NCI-H146 (cell line): Measurements from ENCODE around the gene MKX.

Experiments used
- DNase-seq: peaks from one replicate; lab custom pipeline; 2025; lab: John Stamatoyannopoulos, UW

Gene MKX

DNA sequence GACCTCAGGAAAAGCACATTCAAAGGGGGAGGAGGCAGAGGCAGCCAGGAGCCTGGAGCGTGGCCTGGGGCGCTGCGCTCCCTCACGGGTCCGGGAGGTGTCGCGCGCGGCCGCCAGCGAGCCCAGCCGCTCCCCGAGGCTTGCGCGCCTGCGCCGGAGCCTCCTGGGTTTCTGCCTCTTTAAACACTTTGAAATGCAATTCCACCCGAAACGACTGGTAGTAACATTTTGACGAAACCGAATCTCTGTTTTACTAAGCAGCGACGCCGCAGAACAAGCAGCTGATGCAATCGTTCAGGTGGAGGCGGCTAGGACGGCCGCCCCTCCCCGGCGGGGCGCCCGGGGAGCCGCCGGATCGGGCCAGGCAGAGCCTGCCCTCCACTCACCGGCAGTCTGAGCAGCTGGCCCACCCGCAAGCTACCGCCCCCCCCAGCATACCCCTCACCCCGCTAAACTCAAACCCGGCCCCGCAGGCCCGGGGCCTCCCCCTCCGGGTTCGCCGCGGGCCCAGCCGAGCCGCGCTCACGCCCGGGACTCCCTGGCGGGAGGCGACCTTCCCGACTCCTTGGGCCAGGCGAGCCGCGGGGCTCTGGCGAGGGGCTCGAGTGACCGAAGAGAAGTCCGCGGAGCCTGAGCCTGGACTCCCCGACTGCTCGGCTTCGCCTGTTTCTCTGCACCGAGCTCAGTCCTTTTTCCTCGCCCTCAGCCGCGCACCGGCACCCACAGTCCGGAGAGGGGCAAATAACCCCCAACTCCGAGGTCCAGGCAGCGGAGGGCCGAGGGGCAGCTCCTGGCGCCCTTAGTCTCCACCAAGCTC, 3.2 kb downstream of the MKX start:
- DNase-seq = peak; percentile 51

DNA sequence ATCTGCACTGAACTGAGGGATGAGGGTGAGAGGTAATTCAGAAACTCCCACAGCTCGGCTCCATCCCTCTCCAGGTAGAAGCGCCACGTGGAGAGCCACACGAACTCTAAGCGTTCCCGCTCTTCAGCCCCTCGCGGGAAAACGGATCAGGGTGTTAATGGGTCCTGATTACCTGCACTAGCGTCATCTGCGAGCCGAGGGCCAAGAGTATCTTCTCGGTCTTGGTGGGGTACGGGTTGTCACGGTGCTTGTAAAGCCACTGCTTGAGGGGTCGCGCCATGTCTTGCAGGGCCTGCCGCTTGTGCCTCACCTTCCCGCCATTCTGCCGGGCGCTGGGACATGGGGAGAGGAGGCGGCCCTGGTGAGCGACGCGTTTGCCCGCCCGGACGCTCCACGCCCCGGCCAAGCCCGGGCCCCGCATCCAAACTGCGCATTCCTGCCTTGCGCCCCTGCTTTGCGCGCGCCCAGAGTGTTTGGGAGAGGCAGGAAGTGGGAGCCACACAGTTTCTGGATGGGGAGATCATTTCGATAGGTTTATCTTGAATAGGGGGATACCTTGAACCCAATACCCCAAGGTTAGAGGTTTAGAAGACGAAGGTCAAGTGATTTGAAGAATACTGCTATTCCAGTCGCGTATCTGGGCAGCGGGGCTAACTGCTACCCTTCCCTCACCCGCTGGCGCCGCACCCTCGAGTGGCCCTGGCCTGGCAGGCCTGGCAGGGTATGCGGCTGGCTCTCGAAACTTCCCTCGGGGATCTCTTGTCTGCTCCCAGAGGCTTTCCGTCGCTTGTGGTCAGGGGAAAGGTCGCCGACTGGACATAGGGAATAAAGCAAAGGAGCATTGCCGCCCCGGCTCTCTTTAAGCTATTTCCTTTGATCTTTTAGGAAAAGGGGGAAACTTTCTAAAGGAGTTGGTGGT, 4.2 kb downstream of the MKX start:
- DNase-seq = no peak

DNA sequence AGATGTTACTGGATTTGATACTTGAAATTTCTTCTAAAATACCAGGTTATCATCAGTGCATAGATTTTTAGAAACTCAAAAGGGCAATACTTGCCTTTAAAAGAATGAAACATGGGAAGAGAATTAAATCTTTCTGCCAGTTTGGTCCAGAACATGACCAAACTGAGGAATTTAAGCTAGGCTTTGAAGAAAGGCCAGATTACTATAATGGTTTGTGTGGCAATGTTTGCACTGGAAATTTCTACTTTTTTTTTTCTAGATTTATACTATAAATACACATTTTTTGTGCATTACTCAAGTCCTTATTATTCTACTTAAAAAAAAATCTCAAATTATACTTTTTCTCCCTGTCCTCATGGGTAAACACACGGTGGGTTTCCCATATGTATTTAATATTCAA, 9.2 kb downstream of the MKX start:
- no peak for DNase-seq

DNA sequence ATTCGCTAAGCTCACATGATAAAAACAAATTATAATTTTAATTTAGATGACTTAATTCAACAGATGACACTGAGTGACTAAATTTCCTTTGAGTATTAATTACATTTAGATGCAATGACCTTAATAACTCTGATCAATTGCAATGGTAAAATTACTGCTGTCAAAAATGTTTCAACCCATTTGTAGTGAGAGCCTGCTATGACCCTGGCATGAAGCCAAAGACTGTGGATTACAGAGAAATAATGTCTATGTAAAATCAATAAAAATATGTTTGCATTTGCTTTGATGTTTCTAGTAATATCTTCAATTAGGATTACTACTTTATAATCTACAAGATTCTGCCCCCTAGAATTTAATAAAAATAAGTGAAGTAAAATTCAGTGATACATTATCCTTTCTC, 15.6 kb downstream of the MKX start:
- no peak for DNase-seq

DNA sequence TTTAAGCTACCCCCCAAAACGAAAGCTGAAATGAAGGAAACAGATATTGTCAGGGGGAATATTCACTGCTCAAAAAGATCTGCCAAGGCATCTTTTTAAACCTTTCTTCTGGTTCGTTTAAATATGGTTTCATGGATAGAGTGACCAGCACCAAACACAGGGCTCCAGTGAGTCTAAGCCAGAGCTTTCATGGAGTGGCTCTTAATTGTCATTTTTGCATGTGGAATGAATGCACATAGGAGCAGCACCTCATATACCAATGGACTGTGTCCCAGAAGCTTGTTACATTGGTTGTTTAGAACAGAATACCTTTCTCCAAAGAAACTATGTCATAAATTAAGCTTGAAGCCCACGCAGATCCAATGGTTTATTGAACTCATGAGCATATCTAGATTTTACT, 17.3 kb downstream of the MKX start:
- DNase-seq = no peak

DNA sequence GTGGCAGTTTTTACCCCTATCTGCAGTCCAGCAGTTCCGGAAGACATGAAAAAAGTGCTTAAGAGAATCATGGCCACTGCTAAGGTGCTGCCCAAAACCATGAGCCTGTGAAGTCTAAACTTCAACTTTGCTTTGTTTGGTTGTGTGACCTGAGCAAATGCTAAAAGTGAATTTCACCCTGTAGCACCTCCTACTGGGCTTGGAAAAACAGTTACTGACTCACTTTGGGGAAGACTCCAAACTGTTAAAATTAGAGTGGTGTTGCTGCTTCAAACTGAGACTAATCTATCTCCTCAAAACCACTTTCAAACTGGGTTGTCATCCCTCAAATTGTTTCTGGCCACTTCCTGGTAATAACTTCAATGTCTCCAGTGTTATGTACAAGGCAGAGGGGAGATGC, 21.3 kb downstream of the MKX start:
- no peak for DNase-seq

DNA sequence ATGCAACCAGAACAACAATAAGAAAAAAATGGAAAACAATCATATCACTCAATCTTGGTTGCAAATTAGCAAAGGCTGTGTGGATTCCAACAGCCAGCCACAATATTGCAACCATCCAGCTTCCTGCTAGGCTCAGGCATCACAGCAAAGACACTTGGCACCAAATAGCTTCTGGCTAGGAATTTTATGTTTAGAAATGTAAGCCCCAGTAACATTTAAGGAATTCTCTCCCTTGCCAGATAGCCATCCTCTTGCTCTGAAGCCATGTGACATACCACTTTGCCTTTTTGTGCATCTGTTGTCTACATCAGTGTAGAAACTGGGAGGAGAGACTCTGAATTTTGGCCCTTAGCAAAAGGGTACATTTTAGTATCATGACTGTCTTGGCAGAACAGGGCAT, 22.2 kb downstream of the MKX start:
- no peak for DNase-seq

DNA sequence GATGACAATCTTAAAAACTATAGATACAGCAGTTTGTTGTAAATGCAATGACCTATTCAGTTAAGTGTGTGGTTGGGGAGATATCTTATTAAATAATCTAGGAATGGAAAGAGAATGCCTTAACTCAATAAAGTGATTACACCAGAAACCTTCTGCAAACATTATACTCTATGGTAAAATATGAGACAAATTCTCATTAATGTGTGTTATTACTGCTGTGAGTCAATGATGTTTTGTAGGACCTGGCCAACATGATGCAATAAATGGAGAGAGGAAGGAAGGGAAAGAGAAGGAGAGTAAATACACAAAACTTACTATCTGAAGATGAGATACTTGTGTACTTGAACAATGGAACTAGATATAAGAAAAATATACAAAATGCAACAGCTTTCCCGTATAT, 25.1 kb downstream of the MKX start:
- no peak for DNase-seq

DNA sequence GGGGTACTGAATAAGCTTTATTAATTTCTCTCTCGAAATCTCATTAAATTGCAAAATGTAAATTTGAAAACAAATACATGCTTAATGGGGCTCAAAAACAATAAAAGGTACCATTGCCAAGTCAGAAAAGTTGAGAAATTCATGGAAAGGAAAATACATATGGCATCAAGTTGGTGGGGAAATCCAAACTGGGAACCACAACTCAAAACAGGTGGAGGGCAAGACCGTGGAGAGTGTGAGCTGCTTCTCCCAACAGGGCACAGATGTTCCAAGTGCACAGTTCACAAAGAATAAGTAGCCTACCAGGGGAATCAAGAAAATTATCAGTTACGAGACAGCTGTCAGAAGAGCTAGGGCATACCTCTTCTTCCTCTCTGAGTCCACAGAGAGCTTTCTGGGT, 26.6 kb downstream of the MKX start:
- no peak for DNase-seq

DNA sequence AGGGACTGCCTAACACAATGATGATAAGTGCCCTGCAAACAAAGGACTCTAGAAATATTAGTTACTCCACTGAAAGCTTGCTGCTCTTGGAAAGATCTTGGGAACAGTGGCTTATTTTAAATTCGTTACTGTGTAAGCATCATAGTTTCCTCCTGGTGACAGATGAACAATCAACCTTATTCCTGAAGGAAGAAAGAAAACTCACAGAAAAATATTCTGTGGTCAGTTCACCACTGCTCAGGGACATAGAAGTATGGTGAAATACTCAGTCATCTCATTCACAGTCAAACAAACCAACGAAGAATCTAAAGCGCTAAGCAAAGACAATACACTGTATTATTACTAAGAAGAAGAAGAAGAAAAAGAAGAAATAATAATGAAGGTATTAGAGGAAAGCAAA, 27.8 kb downstream of the MKX start:
- DNase-seq = no peak

DNA sequence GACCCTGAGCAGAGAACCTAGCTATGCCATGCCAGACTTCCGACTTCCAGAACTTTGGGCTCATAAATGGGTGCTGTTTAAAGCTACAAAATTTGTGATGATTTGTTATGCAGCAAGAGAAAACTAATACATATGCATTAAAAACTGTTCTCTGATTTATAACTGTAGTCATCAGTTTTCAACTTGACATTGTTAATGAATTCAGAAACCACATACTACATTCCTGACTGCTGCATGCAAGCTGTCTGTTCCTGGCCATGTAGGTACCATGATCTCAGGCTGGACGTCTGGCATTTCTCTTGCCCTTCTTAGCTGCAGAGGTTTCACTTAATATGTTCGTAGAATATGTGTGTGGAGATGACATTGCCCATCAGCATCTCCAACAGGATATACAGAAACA, 28.4 kb downstream of the MKX start:
- no peak for DNase-seq

DNA sequence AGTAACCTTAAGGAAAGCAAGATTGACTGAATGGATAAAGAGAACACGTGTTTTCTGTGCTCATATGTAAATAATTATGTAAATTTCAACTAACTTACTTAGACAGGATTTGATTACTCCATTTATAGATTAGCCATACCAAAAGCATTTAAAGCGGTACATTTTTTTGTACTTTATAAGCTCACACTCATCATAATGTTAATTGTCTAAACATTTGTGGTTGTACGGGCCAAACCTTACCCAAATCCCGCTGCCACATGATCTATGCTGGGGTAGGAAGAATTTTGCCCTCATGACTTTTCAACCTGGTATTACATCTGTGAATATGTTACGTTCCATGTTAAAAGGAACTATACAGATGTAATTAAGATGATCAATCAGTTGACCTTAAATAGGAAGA, 29.1 kb downstream of the MKX start:
- no peak for DNase-seq

DNA sequence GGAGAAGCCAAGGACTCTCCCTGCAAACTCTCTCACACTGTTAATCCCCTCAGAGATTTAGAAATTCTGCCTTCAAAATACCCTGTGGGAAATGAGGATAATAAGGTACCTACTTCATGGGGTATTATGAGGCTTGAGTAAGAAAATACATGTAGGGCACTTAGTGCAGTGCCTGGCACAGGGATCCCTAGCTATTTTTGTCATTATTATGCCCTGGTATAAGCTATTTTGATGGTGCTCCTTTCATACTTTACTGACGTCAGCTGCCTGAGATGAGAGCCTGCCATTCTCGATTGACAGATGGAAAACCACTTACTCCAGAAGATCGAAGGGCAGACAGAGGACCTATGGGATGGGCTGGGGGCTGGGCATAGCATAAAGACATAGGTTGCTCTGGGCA, 30.1 kb downstream of the MKX start:
- no peak for DNase-seq

DNA sequence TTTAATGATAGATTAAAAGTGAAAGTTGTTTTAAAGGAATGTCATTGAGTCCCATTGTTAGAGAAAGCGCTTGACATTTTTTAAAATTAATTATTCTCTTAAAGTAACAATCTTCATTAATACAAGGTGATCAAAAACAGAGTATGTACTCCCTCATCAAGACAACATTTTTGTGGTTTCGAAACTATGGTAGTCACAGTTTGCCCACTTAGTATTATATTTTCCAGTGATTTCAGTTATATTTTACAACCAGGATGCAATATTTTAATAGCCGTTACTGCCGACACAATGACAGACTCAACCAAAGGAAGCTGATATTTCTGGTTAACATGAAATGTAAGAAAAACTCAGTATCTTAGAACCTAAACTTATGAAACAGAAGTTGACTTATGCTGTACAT, 31.3 kb downstream of the MKX start:
- DNase-seq = no peak

DNA sequence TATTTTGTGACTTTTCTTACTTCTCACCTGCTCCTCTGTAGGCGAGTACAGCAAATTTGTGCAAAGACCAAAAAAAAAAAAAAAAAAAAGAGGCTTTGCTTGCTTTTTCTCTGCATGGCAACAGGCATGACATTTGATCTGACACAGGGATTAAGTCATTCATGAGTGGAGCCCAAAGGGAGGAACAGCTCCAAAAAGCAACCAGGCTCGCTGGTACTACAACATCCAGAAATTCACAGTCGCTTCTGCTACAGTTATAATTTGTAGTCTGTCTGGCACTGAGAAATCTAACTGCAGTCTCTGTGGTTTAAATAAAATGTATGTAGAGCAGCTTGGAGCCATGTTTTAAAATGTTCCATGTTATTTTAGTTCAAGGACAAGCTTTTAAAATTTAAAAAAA, 31.7 kb downstream of the MKX start:
- DNase-seq = no peak

DNA sequence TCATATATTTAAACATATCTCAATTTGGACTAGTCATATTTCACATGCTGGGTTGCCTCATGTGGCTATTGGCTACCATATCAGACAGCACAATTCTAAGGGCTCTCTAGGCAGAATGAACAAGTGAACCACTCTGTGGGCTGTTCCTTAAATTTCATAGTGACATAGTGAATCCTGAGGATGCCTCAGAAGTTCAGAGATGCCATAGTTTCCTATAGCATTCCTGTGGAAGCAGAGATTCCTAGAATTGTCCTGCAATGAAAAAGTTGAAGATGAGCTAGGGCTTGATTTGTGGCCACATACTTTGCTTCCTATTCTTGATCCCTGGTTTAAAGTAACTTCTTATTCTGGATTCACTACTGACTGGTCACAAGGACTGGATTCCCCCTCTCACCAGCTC, 35.6 kb downstream of the MKX start:
- no peak for DNase-seq

DNA sequence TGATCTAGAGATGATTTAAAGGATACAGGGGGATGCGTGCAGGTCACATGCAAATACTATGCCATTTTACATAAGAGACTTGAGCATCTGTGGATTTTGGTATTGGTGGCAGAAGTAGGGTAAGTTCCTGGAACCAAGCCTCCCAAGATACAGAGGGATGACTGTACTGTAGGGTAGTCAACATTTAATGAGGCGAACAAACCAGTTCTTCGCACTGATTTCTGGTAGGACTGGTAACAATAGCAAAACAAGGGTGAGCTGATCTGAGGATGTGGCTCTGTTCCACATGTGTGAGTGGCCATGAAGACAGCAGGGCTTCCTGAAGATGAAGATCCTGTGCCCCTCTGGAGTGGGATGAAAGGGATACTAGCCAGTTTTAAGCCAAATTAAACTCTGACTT, 36.3 kb downstream of the MKX start:
- no peak for DNase-seq

DNA sequence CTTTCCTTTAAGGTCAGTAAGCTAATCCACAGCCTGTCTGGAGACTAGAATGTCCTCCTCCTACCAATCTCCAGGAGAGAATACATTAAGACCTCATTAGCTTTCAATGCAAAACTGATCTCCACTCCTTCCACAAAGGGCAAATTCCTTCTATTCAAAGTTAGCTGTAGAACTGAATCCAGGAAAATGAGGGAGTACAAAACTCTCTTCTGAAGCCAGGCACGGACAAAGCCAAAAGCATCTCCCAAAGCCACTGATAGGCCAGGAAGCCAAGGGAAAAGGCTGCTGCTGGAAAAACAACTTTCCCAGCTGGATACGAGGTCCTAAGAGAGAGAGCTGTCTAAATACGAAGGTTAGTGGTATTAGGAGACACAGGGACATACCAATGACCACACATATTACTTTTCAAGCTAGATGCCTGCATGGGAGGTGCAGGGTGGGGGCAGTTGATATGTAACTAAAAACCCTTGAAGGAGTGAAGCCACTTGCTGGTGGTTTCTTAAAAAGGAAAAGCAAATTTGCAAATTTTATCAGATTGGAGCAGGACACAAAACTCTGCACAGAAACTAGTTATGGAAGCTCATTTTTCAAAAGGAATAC, 43.6 kb downstream of the MKX start:
- DNase-seq = no peak

DNA sequence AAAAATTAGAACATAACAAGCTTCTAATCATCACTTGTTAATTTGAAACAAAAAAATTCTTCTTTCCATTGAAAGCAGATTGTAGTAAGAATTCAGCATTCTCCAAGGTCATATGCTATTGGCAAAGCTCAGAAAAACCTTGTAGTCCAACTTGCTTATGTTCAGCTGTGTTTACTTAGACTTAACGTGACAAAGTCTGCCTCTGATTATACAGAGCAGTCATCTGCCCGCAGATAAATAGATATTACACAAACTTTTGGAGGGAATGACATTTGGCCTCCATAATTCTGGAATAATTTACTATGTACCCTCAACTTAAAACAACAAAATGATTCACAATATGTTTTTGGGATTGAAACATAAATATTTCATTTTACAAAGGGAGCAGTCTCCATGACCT, 45.8 kb downstream of the MKX start:
- no peak for DNase-seq

DNA sequence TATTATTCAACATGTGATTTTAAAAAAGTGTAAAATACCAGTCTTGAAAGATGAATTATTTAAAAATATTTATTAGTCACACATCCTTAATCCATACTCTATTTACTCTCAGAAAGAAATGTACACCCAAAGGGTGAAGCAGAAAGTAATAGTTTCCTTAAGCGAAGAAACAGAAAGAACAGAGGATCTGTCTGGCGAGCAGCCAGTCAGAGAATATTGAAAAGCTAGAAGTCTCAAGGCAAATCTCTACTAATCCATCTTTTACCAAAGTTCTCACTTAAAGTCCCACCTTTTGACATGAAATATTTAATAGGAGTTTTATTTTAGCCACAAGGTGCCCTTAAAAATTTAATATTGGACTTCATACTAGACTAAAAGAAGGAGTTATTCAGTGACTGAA, 46.7 kb downstream of the MKX start:
- DNase-seq = no peak

DNA sequence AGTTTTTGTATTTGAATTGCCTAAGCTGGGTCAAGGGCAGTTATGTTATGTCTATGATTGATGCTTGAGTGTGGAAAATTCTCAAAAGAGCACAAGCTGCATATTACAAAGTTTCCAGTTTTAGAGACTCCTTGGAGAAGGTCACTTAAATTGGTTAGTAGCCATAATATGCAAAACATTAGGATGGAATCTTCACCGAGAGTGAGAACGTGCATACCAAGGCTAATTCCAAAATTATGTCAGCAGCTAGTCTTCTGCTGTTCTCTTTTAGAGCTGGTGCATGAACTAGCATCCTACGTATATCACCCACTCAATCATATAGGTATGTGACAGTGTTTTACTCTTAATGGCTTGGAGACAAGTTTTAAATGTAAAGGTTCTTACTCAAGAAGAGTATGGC, 49.2 kb downstream of the MKX start:
- DNase-seq = no peak

DNA sequence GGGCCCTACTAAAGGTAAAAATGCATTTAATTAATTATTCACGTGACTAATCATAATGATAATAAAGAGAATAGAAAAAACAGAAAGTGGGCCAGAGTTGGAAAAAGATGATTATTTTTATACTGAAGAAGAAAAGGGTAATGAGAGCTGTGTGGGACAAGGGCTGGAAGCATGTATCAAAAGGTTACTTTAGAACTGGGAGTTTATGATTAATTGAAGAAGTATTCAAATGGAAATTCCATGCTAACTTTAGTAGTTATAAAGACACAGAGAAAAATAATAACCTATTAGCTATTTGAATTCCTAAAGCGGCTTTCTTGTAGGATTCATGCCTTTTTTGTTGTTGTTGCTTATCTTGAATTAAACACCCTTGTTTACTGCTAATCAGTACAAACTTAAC, 49.9 kb downstream of the MKX start:
- DNase-seq = no peak

DNA sequence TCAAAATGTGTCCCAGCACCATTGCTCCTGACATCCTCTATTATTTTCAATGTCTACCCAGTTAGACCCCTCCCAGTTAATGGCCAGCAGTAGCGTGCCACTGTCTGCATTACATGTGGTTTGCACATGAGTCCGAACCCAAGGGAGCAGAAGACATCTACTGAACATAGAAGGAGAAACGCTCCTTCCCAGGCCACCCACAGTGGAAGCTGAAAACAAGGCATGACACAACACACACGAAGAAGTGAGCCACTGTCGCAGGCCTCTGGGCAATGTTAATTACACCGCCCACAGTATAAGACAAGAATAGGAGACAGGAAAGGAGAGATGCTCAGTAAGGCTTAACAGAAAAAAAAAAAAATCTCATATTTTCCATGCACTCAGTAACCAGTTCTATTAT, 50.5 kb downstream of the MKX start:
- DNase-seq = no peak
